Measurements from ENCODE around the gene SIGLEC9. TPM values are rescaled to one million over a fixed set of nuclear protein-coding genes. Genes with fewer than 3 reads are reported as not detected.

SIGLEC9 gene
- total RNA-seq, 1 experiment from 2014 or later = not detected

- intact Hi-C loops (cut with micrococcal nuclease) = loop anchor here (1.0 to 10.0 kb wide), 4 partner anchors 73 to 730 kb away; partner anchors contain the start of genes ACP4 and NAPSA
- DNase-seq (ENCODE audit: low read depth, low spot score) (no peak), ATAC-seq (no peak)
- no peaks in the 10 kb centered on the region for H3K79me2 ChIP-seq (ENCODE audit: insufficient read depth, low read length)
- ChIA-PET POLR2A (no interaction called here), CTCF (interaction anchor here (1.2 to 6.3 kb wide), 2 partner anchors 75 to 173 kb away, joined by 4 to 140 read pairs; partner anchors contain the start of gene KLK10), RAD21 (ENCODE audit: low non-redundant PET in 1 of 2, low total read pairs in 2 of 2, uncharacterized antibody in 2 of 2, unreplicated experiment in 2 of 2) (no interaction called here)
- H4K20me1 ChIP-seq (ENCODE audit: insufficient read depth) = no peaks in the 10 kb centered on the region
- H3K4me2 ChIP-seq (ENCODE audit: low read length) = no peak overlapping the region
- BruUV-seq (replicated peaks) = no TSS peak
- no peaks in the 10 kb centered on the region for H3K9me2 ChIP-seq (ENCODE audit: insufficient read depth)
- H3K27me3 ChIP-seq (ENCODE audit: insufficient read depth, low read length) = no peaks in the 10 kb centered on the region
- H3K4me3 ChIP-seq (replicated peaks in 1 of 2; ENCODE audit: low read depth in 1 of 2, low read length in 2 of 2) = no peak overlapping the region
- no peaks in the 10 kb centered on the region for H3K9me3 ChIP-seq (ENCODE audit: control insufficient read depth in 1 of 2, insufficient read depth in 1 of 2, low read depth in 1 of 2, low read length in 2 of 2)
- no peaks in the 10 kb centered on the region; a peak in 1 of 4 replicates for H3K36me3 ChIP-seq (ENCODE audit: control insufficient read depth in 1 of 2, insufficient read depth in 2 of 2, low read length in 2 of 2)
- TF ChIP-seq, protein P1, sequence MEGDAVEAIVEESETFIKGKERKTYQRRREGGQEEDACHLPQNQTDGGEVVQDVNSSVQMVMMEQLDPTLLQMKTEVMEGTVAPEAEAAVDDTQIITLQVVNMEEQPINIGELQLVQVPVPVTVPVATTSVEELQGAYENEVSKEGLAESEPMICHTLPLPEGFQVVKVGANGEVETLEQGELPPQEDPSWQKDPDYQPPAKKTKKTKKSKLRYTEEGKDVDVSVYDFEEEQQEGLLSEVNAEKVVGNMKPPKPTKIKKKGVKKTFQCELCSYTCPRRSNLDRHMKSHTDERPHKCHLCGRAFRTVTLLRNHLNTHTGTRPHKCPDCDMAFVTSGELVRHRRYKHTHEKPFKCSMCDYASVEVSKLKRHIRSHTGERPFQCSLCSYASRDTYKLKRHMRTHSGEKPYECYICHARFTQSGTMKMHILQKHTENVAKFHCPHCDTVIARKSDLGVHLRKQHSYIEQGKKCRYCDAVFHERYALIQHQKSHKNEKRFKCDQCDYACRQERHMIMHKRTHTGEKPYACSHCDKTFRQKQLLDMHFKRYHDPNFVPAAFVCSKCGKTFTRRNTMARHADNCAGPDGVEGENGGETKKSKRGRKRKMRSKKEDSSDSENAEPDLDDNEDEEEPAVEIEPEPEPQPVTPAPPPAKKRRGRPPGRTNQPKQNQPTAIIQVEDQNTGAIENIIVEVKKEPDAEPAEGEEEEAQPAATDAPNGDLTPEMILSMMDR (IDR thresholded peaks at IDR 0.05 in 2 of 3, conservative IDR thresholded peaks at IDR 0.05 in 1 of 3; ENCODE audit: borderline replicate concordance in 1 of 3, insufficient read depth in 1 of 3, low read depth in 2 of 3, low read length in 2 of 3) = peak; percentile 62 to 82 (median 69); a peak in 5 of 6 replicates
- no peak for TF ChIP-seq POLR2AphosphoS5 (IDR thresholded peaks at IDR 0.05; ENCODE audit: low read depth, low read length)
- TF ChIP-seq ZBTB33 (IDR thresholded peaks at IDR 0.05; ENCODE audit: extremely low read depth, insufficient replicate concordance, low read length) = no peak
- TF ChIP-seq TCF7L2 (IDR thresholded peaks at IDR 0.05; ENCODE audit: borderline replicate concordance, extremely low read depth, insufficient read depth, insufficient read length) = peak; percentile 81
- TF ChIP-seq RAD21 (IDR thresholded peaks at IDR 0.05; ENCODE audit: low read depth) = peak; percentile 83
- no peak for TF ChIP-seq EZH2phosphoT487 (IDR thresholded peaks at IDR 0.05; ENCODE audit: borderline replicate concordance)
- peaks cover 2 to 13% of the 10 kb centered on the region in 2 experiments; a peak in 2 of 4 replicates for H3K4me1 ChIP-seq (ENCODE audit: control insufficient read depth in 1 of 2, insufficient read depth in 2 of 2, low read length in 2 of 2)
- H3K9ac ChIP-seq (ENCODE audit: low read length) = no peak overlapping the region
- no peak overlapping the region for H2AFZ ChIP-seq (ENCODE audit: low read depth, low read length, poor library complexity, severe bottlenecking)
- H3K27ac ChIP-seq (ENCODE audit: low read depth, low read length) = no peak overlapping the region
Observed at GRCh38 chr19:51094696-51095279, 29.9 kb upstream of the SIGLEC9 start.

Measured in HCT116 (cell line).